ENCODE measurements around the gene FAM110C. TPM values are rescaled to one million over a fixed set of nuclear protein-coding genes. Genes with fewer than 3 reads are reported as not detected.
"Not testable (repeated sequence)": the region's sequence is repeated elsewhere in the genome, so short reads cannot be mapped to it uniquely, and the experiment has no call there.

Gene FAM110C
- total RNA-seq, 1 donor from 2014 or later = 7.8 TPM

DNA sequence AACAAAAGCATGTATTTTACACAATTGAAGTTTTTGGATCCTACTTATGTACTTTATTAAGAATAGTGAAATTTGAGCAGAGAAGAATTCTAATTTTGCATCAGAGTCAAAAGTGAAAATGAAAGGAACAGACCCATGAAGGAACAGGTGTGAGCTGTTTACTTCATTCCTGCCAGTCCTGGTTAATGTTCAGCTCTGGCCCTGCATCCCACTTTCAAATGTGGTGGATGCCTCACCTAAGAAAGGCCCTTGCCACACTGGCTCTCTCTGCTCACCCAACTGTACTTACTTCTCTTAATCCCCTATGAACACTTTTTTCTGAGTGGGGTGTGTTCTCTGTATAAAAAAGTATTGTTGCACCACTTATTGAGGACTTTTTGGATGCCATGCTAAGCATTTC lies 22.2 kb downstream of the FAM110C start:
- no peaks in the 10 kb centered on the region for H3K4me1 Mint-ChIP-seq
- TF ChIP-seq, protein P1, sequence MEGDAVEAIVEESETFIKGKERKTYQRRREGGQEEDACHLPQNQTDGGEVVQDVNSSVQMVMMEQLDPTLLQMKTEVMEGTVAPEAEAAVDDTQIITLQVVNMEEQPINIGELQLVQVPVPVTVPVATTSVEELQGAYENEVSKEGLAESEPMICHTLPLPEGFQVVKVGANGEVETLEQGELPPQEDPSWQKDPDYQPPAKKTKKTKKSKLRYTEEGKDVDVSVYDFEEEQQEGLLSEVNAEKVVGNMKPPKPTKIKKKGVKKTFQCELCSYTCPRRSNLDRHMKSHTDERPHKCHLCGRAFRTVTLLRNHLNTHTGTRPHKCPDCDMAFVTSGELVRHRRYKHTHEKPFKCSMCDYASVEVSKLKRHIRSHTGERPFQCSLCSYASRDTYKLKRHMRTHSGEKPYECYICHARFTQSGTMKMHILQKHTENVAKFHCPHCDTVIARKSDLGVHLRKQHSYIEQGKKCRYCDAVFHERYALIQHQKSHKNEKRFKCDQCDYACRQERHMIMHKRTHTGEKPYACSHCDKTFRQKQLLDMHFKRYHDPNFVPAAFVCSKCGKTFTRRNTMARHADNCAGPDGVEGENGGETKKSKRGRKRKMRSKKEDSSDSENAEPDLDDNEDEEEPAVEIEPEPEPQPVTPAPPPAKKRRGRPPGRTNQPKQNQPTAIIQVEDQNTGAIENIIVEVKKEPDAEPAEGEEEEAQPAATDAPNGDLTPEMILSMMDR (IDR thresholded peaks at IDR 0.05; ENCODE audit: unreplicated experiment) = no peak
- no peaks in the 10 kb centered on the region for H3K36me3 Mint-ChIP-seq
- H3K27ac Mint-ChIP-seq = no peak overlapping the region
- no peak for DNase-seq (ENCODE audit: low spot score in 2 of 2, unreplicated experiment in 2 of 2)
- peaks cover 34% of the 10 kb centered on the region for H3K27me3 Mint-ChIP-seq (ENCODE audit: low read depth)
- H3K9me3 Mint-ChIP-seq = no peaks in the 10 kb centered on the region
- no peak overlapping the region for H3K4me3 Mint-ChIP-seq

DNA sequence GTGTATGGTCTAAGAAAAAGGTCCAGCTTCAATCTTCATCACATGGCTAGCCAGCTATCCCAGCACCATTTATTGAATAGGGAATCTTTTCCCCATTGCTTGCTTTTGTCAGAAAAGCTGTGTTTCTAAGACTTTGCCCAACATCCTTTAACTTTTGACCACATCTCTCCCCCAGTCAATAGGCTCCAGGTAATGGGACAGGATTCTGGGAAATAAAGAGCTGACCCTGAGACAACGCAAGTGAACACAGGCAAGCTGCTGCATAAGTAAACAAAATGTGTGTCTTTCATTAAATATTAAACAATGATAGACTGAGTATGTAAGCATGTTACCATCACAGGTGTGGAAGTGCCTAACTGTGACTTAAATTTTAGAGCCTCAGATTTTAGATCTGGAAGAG lies 23.0 kb downstream of the FAM110C start:
- TF ChIP-seq, protein P1 (IDR thresholded peaks at IDR 0.05; ENCODE audit: unreplicated experiment) = no peak
- Mint-ChIP-seq H3K27me3 (ENCODE audit: low read depth) (peaks cover 34% of the 10 kb centered on the region), H3K36me3 (no peaks in the 10 kb centered on the region), H3K9me3 (no peaks in the 10 kb centered on the region), H3K27ac (no peak overlapping the region), H3K4me3 (no peak overlapping the region), H3K4me1 (no peaks in the 10 kb centered on the region)
- no peak for DNase-seq (ENCODE audit: low spot score in 2 of 2, unreplicated experiment in 2 of 2)

DNA sequence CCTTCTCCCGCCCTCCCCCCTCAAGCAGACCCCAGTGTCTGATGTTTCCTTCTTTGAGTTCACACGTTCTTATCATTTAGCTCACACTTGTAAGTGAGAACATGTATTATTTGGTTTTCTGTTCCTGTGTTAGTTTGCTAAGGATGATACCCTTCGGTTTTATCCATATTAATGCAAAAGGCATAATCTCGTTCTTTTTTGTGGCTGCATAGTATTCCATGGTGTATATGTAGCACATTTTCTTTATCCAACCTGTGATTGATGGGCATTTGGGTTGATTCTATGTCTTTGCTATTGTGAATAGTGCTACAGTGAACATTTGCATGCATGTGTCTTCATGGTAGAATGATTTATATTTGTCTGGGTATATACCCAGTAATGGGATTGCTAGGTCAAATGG lies 24.1 kb downstream of the FAM110C start:
- H3K27ac Mint-ChIP-seq = not testable (repeated sequence)
- peaks cover 35% of the 10 kb centered on the region for H3K27me3 Mint-ChIP-seq (ENCODE audit: low read depth)

DNA sequence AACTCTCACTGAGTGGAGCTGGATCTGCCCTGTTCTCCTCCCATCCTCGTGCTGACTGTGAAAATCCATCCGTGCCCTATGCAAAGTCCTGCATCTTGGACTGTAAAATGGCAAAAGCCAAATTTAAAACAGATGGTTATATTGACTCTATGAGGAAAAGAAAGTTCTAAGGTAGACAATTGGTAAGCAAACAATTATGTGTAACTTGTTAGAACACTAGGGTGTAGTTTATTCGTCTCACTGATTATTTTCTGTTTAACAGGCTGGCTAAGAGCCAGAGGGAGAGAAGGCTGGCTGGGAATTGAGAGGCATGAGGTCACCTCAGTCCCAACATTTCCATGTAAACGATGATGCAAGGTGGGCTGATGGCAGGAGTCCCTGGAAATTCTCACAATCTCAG lies 26.0 kb downstream of the FAM110C start:
- H3K36me3 Mint-ChIP-seq; DNase-seq (ENCODE audit: low spot score in 2 of 2, unreplicated experiment in 2 of 2); H3K4me3 Mint-ChIP-seq; H3K27ac Mint-ChIP-seq; H3K9me3 Mint-ChIP-seq; H3K4me1 Mint-ChIP-seq: not testable (repeated sequence)
- peaks cover 34% of the 10 kb centered on the region for H3K27me3 Mint-ChIP-seq (ENCODE audit: low read depth)

More for the DNA sequence above, 24.1 kb downstream of the FAM110C start:
- not testable (repeated sequence) for H3K36me3 Mint-ChIP-seq; H3K4me3 Mint-ChIP-seq; H3K9me3 Mint-ChIP-seq; DNase-seq (ENCODE audit: low spot score in 2 of 2, unreplicated experiment in 2 of 2); H3K4me1 Mint-ChIP-seq

- peaks cover 12% of the 10 kb centered on the region for H3K4me1 Mint-ChIP-seq
- H3K36me3 Mint-ChIP-seq = no peaks in the 10 kb centered on the region
- peaks cover 33% of the 10 kb centered on the region for H3K27me3 Mint-ChIP-seq (ENCODE audit: low read depth)
- DNase-seq (ENCODE audit: low spot score in 2 of 2, unreplicated experiment in 2 of 2) = no peak
- H3K4me3 Mint-ChIP-seq = no peak overlapping the region
- no peak overlapping the region for H3K27ac Mint-ChIP-seq
- H3K9me3 Mint-ChIP-seq = no peaks in the 10 kb centered on the region
- TF ChIP-seq, protein P1 (IDR thresholded peaks at IDR 0.05; ENCODE audit: unreplicated experiment) = no peak
Observed at GRCh38 chr2:19505-19904, 26.8 kb downstream of the FAM110C start.

DNA sequence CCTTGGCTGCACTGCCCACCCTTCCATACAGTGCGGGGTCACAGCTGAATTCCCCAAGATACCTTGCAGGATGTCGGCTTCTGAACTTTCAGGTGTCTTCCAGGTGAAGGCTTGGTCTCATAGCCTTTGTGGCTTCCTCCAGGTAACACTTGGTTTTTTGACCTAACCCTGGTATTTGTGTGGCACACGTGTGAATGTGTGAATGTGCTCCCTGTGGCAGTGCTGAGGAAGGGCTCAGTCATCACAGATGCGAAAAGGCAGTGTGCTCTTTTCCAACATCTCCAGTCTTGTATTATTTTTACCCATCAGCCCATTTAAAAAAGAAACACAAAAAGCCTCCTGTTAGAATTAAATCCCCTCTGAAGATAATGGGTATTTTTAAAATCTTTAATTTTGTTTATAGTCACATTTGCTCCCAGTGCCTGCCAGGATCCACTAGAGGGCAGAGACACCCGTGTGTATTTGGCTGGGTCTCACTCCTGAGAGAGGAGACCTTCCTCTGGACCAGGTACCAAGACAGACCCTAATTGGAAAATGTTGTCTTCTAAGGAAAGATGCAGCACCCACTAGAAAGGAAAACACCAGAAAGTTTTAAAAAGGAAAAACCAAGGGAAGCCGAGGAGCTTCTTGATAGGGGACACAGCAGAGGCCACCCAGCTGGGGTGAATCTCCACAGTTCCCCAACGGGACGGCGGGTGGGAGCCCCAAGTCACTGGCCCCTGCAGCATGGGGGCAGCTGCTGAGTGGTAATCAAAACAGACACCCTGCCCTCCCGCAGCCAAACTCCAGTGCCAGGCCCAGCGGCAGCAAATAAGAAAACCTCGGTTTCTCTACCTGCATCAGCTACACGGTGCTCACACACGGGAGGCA lies 27.7 kb downstream of the FAM110C start:
- Mint-ChIP-seq H3K4me1 (peaks cover 18% of the 10 kb centered on the region), H3K36me3 (no peaks in the 10 kb centered on the region), H3K27ac (no peak overlapping the region), H3K9me3 (no peaks in the 10 kb centered on the region), H3K27me3 (ENCODE audit: low read depth) (peaks cover 30% of the 10 kb centered on the region), H3K4me3 (no peak overlapping the region)
- TF ChIP-seq, protein P1 (IDR thresholded peaks at IDR 0.05; ENCODE audit: unreplicated experiment) = no peak
- DNase-seq (ENCODE audit: low spot score in 2 of 2, unreplicated experiment in 2 of 2) = no peak

GRCh38 chr2:15916-16315 lies 30.4 kb downstream of the FAM110C start:
- H3K27ac Mint-ChIP-seq; H3K4me3 Mint-ChIP-seq; H3K9me3 Mint-ChIP-seq; H3K36me3 Mint-ChIP-seq; DNase-seq (ENCODE audit: low spot score in 2 of 2, unreplicated experiment in 2 of 2): not testable (repeated sequence)
- Mint-ChIP-seq H3K4me1 (peaks cover 20% of the 10 kb centered on the region), H3K27me3 (ENCODE audit: low read depth) (peaks cover 19% of the 10 kb centered on the region)
